NT2/D1 (cell line): ENCODE measurements around the gene TMEM156.

ENCODE experiments used
- DNase-seq: peaks from one replicate; pipeline ENCODE4 v3.0.0-alpha.2; 2011; ENCODE audit warnings: low read depth, low spot score
- H3K27me3 ChIP-seq: 2 replicates; pipeline ENCODE4 v1.6.0; 2011; ENCODE audit warnings: mild to moderate bottlenecking; ENCODE audit not compliant: insufficient read length, insufficient read depth
- H3K36me3 ChIP-seq: 2 replicates; pipeline ENCODE4 v1.6.1; 2011; ENCODE audit warnings: mild to moderate bottlenecking, low read length, mixed read lengths; ENCODE audit not compliant: insufficient read depth, insufficient read length
- H3K4me1 ChIP-seq: 2 replicates; pipeline ENCODE4 v1.5.1; 2011; ENCODE audit not compliant: insufficient read depth, insufficient read length
- H3K4me3 ChIP-seq: 2 replicates; pipeline ENCODE4 v1.5.1; 2011; ENCODE audit warnings: low read depth; ENCODE audit not compliant: insufficient read length
- H3K9ac ChIP-seq: 2 replicates; pipeline ENCODE4 v1.6.0; 2011; ENCODE audit warnings: low read depth; ENCODE audit not compliant: insufficient read length
- H3K9me3 ChIP-seq: 2 replicates; pipeline ENCODE4 v1.5.1; 2011; ENCODE audit warnings: mild to moderate bottlenecking, low read length; ENCODE audit not compliant: insufficient read depth
- SUZ12 ChIP-seq: IDR thresholded peaks from 2 replicates; pipeline ENCODE4 v1.6.1; 2011; ENCODE audit not compliant: insufficient read length, insufficient read depth; ENCODE audit errors: extremely low read depth
- YY1 ChIP-seq: IDR thresholded peaks from 2 replicates; pipeline ENCODE4 v1.6.1; 2011; ENCODE audit not compliant: insufficient read length, insufficient read depth
- ZNF274 ChIP-seq: IDR thresholded peaks from 2 replicates; pipeline ENCODE4 v1.6.1; 2011; ENCODE audit warnings: mild to moderate bottlenecking, low read depth, low read length

TMEM156 gene

DNA sequence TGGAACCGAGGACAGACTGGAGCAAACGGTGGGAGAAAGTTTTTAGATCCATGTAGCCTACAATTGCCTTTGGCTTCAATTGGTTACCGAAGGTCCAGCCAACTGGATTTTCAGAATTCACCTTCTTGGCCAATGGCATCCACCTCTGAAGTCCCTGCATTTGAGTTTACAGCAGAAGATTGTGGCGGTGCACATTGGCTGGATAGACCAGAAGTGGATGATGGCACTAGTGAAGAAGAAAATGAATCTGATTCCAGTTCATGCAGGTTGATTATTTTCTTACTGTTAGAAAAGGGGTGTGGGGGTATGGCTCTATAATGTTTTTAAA, 30.5 kb upstream of the TMEM156 start:
- Histone ChIP-seq H3K9ac (no peak overlapping the region), H3K36me3 (no peaks in the 10 kb centered on the region), H3K27me3 (no peaks in the 10 kb centered on the region), H3K9me3 (no peaks in the 10 kb centered on the region), H3K4me3 (no peak overlapping the region), H3K4me1 (no peaks in the 10 kb centered on the region)
- TF ChIP-seq SUZ12 (no peak), YY1 (no peak), ZNF274 (no peak)
- no peak for DNase-seq

DNA sequence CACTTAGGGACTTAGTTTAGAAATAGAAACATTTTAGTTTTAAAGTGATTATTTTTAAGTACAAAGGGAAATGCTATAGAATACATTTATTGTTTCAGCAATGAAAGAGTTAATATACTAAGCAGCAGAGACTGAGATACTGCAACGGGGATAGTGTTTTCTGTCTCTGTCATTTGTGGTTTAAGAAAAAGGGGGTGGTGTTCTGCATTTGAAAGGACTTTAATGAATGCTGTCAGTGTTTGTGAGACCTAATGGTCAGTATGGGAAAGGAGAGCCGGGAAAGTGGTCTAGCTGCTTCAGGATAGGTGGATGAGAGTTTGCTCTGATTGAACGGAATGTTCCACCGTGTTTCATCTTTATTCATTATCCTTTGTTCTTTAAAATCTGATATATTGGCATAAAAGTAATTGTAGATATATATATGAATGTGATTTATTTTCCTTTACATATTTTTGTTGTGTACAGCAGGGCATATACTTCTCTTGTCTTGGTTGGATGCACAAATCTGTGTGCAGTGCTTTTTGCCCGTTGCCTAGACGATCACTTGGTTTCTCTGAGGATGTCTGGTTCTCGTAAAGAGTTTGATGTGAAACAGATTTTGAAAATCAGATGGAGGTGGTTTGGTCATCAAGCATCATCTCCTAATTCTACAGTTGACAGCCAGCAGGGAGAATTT, 30.0 kb upstream of the TMEM156 start, which contains the start of gene KLHL5:
TSS of gene KLHL5 (plus strand) at position 139 of the 676 bp plus-strand sequence. CDS start at position 560, 421 bp downstream.
- Histone ChIP-seq H3K9me3 (no peaks in the 10 kb centered on the region), H3K27me3 (no peaks in the 10 kb centered on the region), H3K9ac (no peak within 1 kb of the TSS), H3K4me1 (no peaks in the 10 kb centered on the region), H3K36me3 (no peaks in the 10 kb centered on the region), H3K4me3 (no peak within 1 kb of the TSS)
- no peak for TF ChIP-seq YY1
- no peak for TF ChIP-seq SUZ12
- no peak for TF ChIP-seq ZNF274
- DNase-seq: peak; percentile 48

DNA sequence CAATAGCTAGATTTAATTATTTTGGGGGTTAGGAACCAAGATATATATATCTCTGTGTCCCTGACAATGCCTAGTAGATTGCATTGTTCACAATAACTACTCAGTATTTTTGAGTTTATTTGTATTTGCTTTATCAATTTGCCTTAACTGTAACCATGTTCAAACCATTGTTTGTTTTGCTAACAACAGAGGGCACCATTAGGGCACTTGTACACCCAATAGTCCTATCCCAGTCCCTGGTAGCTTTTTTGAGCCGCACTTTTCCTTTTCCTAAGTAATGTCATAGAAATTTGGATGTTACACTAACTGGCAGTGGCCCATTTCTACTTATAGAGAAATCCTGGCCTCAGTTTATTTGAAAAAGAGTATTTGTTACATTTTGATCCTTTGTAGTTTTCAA, 29.2 kb upstream of the TMEM156 start:
- DNase-seq: no peak
- H3K9me3 ChIP-seq: no peaks in the 10 kb centered on the region
- no peaks in the 10 kb centered on the region for H3K27me3 ChIP-seq
- H3K9ac ChIP-seq: no peak overlapping the region
- TF ChIP-seq SUZ12 (no peak), ZNF274 (no peak), YY1 (no peak)
- no peaks in the 10 kb centered on the region for H3K36me3 ChIP-seq
- no peaks in the 10 kb centered on the region for H3K4me1 ChIP-seq
- H3K4me3 ChIP-seq: no peak overlapping the region

GRCh38 chr4:39056023-39056422, 23.8 kb upstream of the TMEM156 start:
- Histone ChIP-seq H3K9me3 (no peaks in the 10 kb centered on the region), H3K9ac (no peak overlapping the region), H3K4me3 (no peak overlapping the region), H3K27me3 (no peaks in the 10 kb centered on the region), H3K36me3 (no peaks in the 10 kb centered on the region), H3K4me1 (no peaks in the 10 kb centered on the region)
- no peak for TF ChIP-seq YY1
- no peak for TF ChIP-seq ZNF274
- TF ChIP-seq SUZ12: no peak
- DNase-seq: no peak

DNA sequence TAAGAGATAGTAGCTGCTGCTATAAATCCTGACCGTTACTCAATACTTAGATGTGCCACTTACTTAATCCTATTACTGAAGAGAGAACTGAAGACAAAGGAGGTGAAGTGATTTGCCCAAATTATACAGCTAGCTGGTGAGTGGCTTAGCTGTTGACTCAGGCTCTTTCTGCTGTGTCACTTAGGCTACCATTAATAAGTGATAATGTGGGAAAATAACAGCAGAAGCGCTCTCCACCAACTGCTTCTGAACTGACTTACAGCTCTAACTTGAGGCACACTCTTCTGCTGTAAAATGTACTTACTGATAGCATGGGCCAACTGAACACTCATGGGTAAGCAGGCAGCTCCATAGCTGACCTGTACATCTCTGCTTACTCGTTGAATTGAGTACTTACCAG, 22.3 kb upstream of the TMEM156 start:
- Histone ChIP-seq H3K36me3 (no peaks in the 10 kb centered on the region), H3K9me3 (no peaks in the 10 kb centered on the region), H3K27me3 (no peaks in the 10 kb centered on the region), H3K9ac (no peak overlapping the region), H3K4me1 (no peaks in the 10 kb centered on the region), H3K4me3 (no peak overlapping the region)
- TF ChIP-seq SUZ12 (no peak), YY1 (no peak), ZNF274 (no peak)
- no peak for DNase-seq

GRCh38 chr4:39053983-39054382, 21.8 kb upstream of the TMEM156 start:
- no peaks in the 10 kb centered on the region for H3K27me3 ChIP-seq
- H3K4me3 ChIP-seq: no peak overlapping the region
- H3K36me3 ChIP-seq: no peaks in the 10 kb centered on the region
- no peak for DNase-seq
- no peaks in the 10 kb centered on the region for H3K4me1 ChIP-seq
- no peak for TF ChIP-seq SUZ12
- TF ChIP-seq ZNF274: no peak
- no peak for TF ChIP-seq YY1
- no peaks in the 10 kb centered on the region for H3K9me3 ChIP-seq
- H3K9ac ChIP-seq: no peak overlapping the region

DNA sequence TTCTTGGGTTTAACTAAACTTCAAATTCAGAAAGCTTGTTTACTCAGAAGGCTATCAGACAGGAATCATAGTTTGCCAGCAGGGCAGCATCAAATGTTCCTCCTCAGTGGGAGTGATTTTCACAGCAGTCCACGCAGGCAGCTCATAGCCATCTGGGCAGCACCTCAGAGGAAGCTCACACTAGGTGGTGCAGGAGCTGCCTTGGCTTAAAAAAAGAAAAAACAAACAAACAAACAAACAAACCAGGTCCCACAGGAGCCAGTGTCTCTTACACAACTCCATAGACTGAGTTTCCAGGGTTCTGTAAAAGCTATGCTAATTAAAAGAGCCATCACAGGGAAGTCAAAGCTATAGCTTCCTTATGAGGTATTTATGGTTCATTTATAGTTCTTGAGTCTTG, 19.3 kb upstream of the TMEM156 start:
- no peak for DNase-seq
- no peaks in the 10 kb centered on the region for H3K36me3 ChIP-seq
- H3K9me3 ChIP-seq: no peaks in the 10 kb centered on the region
- no peaks in the 10 kb centered on the region for H3K4me1 ChIP-seq
- H3K4me3 ChIP-seq: no peak overlapping the region
- no peak overlapping the region for H3K9ac ChIP-seq
- H3K27me3 ChIP-seq: no peaks in the 10 kb centered on the region
- no peak for TF ChIP-seq SUZ12
- no peak for TF ChIP-seq ZNF274
- no peak for TF ChIP-seq YY1

DNA sequence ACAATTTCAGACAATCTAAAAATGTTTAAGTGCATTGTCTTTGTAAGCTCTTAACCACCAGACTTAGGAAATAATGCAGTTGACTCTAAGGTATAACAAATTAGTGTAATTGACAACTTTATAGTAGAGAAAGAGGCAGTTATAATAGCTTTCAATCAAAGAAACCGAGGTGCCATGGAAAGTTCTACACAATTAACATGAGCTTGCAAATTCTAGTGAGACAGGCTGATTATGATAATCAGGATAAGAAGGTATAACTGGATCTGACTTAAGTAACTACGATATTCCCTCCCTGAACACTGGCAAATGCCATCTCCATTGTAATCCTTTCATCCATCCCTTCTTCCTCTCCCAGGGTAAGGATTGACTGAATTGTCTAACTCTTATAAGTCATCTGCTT, 18.4 kb upstream of the TMEM156 start:
- Histone ChIP-seq H3K4me1 (no peaks in the 10 kb centered on the region), H3K9me3 (no peaks in the 10 kb centered on the region), H3K36me3 (no peaks in the 10 kb centered on the region), H3K27me3 (no peaks in the 10 kb centered on the region), H3K9ac (no peak overlapping the region), H3K4me3 (no peak overlapping the region)
- TF ChIP-seq SUZ12 (no peak), ZNF274 (no peak), YY1 (no peak)
- no peak for DNase-seq
